HG03039 (cell line): Measurements from ENCODE around the gene SLC1A5.

Source experiments
- ATAC-seq: cut with Tn5 transposase; IDR thresholded peaks from one replicate; pipeline ENCODE4 v1.9.1; 2021; ENCODE audit warnings: mild to moderate bottlenecking, moderate library complexity; ENCODE audit not compliant: unreplicated experiment

The SLC1A5 gene

DNA sequence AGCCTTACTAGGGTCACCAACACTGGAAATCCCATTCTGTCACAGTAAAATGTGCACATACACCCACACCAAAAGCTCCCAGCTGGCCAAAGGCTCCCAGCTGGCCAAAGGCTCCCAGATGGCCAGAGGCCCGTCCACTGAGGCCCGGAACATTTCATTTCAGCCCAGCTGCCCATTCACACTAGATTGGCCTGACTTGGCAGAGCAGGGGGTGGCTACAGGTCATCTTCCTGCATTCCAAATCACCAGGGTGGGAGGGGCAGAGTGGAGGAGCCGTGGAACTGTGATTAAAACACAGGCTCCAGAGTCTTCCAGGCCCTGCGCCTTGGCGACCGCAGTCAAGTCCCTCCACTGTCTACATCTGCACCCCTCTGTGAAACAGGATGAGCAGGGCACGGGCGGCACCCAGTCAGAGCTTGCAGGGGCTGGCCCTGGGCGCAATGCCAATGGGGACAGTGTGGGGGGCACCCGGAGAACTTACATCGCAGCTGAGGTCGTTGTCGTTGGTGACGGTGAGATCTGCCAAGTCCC lies 61.4 kb downstream of the SLC1A5 start:
- ATAC-seq = no peak

DNA sequence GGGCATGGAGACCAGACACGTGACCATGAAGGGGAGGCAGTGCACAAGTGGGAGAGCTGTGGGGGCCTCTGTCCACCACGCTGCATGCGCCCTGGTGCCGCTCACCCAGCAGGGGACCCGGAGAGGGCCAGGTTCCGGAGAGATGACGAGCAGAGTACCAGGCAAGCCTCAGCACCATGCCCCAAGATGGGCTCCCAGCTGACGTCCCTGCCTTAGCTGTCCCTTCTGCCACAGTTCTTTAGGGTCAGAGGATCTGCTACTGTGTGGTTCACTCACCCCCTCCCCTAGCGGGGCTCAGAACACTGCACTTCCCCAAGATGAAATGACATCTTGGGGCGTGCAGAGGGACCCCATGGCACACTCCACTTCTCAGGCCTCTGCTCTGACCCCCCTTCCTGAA lies 61.8 kb downstream of the SLC1A5 start:
- ATAC-seq = no peak

- no peak for ATAC-seq
These were observed 62.5 kb downstream of the SLC1A5 start for GRCh38 chr19:46725859-46726393.

GRCh38 chr19:46725036-46725820 lies 63.2 kb downstream of the SLC1A5 start:
- no peak for ATAC-seq
